GM18519 (cell line): ENCODE data around the gene COL12A1.

ENCODE experiments used
- ATAC-seq: cut with Tn5 transposase; IDR thresholded peaks from one replicate; pipeline ENCODE4 v1.9.1; 2021; ENCODE audit warnings: mild to moderate bottlenecking, moderate library complexity; ENCODE audit not compliant: unreplicated experiment, low FRiP score

The COL12A1 gene

GRCh38 chr6:75183099-75183541 is 22.7 kb downstream of the COL12A1 start:
- no peak for ATAC-seq

GRCh38 chr6:75180864-75181263 is 25.0 kb downstream of the COL12A1 start:
- no peak for ATAC-seq

- no peak for ATAC-seq
These were observed 27.1 kb downstream of the COL12A1 start for GRCh38 chr6:75178757-75179156.

GRCh38 chr6:75176076-75176582 is 29.7 kb downstream of the COL12A1 start:
- no peak for ATAC-seq

- ATAC-seq = no peak
These were observed 33.9 kb downstream of the COL12A1 start for GRCh38 chr6:75171986-75172385.

GRCh38 chr6:75171567-75171966 is 34.3 kb downstream of the COL12A1 start:
- ATAC-seq = no peak

GRCh38 chr6:75170691-75171560 is 34.9 kb downstream of the COL12A1 start:
- ATAC-seq = no peak

- no peak for ATAC-seq
These were observed 35.9 kb downstream of the COL12A1 start for GRCh38 chr6:75169689-75170586.

GRCh38 chr6:75167851-75168250 is 38.0 kb downstream of the COL12A1 start:
- no peak for ATAC-seq

- no peak for ATAC-seq
These were observed 38.5 kb downstream of the COL12A1 start for GRCh38 chr6:75167325-75167724.

GRCh38 chr6:75166773-75167172 is 39.1 kb downstream of the COL12A1 start:
- ATAC-seq = no peak

- ATAC-seq = no peak
These were observed 39.6 kb downstream of the COL12A1 start for GRCh38 chr6:75166236-75166635.

- no peak for ATAC-seq
These were observed 47.7 kb downstream of the COL12A1 start for GRCh38 chr6:75158176-75158575.

- no peak for ATAC-seq
These were observed 48.5 kb downstream of the COL12A1 start for GRCh38 chr6:75157336-75157735.

GRCh38 chr6:75156186-75156878 is 49.5 kb downstream of the COL12A1 start:
- no peak for ATAC-seq

GRCh38 chr6:75155631-75156030 is 50.2 kb downstream of the COL12A1 start:
- ATAC-seq = no peak

GRCh38 chr6:75154973-75155372 is 50.9 kb downstream of the COL12A1 start:
- ATAC-seq = no peak

GRCh38 chr6:75150685-75151412 is 55.0 kb downstream of the COL12A1 start:
- no peak for ATAC-seq

- no peak for ATAC-seq
These were observed 56.2 kb downstream of the COL12A1 start for GRCh38 chr6:75149696-75150095.

GRCh38 chr6:75149240-75149639 is 56.6 kb downstream of the COL12A1 start:
- no peak for ATAC-seq
